HG02763 (cell line): ENCODE measurements around the gene RHOH.
A peak's percentile ranks its signal among the peaks of the same experiment; 100 is the strongest.
"Not testable (repeated sequence)": the region's sequence is repeated elsewhere in the genome, so short reads cannot be mapped to it uniquely, and the experiment has no call there.

Source experiments
- ATAC-seq: cut with Tn5 transposase; IDR thresholded peaks from one replicate; pipeline ENCODE4 v1.9.1; 2021; ENCODE audit warnings: mild to moderate bottlenecking, moderate library complexity; ENCODE audit not compliant: unreplicated experiment

The RHOH gene, protein sequence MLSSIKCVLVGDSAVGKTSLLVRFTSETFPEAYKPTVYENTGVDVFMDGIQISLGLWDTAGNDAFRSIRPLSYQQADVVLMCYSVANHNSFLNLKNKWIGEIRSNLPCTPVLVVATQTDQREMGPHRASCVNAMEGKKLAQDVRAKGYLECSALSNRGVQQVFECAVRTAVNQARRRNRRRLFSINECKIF

DNA sequence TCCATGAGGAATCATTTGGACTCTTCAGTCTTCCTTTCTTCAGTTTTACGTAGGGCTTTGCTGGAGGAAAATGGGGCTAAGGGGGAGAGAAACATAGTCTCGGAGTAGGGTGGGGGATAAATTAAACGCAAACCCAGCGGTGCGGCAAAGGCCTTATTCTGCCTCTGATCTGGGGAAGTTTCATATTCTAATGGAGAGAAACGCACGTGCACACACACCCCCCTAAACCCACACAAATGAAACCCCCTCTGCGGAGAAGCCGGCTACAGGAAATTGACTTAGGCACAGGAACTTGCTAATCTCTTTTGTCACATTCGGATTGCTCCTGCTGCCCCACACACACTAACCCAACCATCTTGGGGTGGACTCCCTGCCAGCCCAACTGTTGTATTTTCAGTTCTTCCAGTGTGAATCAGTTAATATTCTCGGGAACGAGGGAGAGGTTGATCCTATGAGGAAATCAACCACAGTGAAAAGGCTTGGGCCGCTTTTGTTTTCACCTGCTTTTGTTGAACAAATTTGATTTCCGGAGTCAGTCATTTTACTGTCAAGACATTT is at the start of gene RHOH:
RHOH (plus strand) TSS at position 308 of the 558 bp plus-strand sequence. CDS start 46,356 bp downstream, outside the sequence.
- no peak for ATAC-seq

DNA sequence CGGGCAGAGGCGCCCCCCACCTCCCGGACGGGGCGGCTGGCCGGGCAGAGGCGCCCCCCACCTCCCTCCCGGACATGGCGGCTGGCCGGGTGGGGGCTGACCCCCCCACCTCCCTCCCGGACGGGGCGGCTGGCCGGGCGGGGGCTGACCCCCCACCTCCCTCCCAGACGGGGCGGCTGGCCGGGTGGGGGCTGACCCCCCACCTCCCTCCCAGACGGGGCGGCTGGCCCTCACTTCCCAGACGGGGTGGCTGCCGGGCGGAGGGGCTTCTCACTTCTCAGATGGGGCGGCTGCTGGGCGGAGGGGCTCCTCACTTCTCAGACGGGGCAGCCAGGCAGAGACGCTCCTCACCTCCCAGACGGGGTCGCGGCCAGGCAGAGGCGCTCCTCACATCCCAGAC is 49.3 kb upstream of the RHOH start:
- ATAC-seq = not testable (repeated sequence)

DNA sequence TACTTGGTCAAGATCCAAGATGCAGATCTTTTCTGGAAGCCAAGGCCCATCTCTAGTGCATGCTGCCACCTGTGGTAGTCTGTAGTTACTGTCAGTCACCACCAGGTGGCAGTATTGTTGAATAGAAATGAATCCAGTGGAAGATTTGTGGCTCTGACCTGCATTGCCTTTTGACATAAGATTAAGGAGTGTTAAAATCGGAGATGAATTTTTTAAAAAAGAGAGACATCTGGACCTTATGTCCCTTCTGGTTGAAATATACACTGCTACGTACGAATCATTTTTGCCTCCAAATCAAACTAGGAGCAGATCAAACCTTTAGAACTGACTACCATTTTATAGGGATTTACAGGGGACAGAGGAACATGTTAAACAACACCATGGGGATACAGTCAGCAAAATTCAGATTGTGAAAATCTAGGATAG is 46.9 kb upstream of the RHOH start:
- ATAC-seq = peak; percentile 50

DNA sequence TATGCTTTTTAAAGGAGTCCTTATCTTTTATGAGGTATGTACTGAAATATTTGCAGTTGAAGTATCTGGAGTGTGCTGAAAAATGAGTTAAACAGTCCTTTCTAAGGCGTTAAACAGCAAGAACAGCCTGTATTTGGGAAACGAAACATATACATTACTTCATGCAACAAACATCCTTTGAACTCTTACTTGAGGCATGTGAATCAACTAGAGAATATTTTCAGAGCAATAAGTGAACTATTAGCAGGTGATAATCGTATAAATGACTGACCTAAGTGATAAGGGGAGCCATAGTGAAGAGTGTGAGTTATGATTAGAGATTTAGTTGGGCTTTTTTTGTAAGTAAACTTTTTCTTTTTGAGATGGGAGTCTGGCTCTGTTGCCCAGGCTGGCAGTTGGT is 45.9 kb upstream of the RHOH start:
- no peak for ATAC-seq

DNA sequence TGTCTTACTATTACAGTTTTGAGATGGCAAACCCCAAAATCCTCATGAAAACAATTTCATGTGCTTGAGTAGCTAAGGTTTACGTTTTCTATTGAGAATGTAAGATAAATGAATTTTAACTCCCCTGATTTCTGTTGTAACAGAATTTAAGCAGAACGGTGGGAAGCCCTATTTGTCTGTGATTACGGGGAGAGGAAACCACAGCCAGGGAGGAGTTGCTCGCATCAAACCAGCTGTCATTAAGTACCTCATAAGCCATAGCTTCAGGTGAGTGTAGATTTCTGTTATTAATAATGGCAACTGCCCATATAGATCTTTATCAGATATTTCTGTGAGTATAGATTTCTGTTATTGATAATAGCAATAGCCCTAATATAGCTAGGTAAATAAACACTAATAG is 44.2 kb upstream of the RHOH start:
- ATAC-seq = no peak

DNA sequence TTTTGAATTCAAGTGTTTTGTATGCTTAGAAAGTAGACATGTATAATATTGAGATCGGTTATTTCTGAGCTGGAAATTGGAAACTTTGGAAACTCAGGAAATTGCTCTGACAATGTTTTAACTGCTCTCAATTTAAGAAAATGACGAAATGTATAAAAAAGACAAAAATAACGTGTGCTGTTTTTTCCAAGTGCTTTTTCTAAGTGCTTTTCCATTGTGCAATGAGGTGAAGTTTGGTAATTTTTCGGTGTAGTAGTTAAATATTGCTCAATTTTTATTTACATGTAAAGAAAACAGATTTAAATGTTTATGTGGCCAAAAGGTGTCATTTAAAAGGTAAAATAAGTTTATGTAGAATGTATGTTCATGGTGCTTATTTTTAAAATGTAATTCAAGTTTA is 39.4 kb upstream of the RHOH start:
- no peak for ATAC-seq

DNA sequence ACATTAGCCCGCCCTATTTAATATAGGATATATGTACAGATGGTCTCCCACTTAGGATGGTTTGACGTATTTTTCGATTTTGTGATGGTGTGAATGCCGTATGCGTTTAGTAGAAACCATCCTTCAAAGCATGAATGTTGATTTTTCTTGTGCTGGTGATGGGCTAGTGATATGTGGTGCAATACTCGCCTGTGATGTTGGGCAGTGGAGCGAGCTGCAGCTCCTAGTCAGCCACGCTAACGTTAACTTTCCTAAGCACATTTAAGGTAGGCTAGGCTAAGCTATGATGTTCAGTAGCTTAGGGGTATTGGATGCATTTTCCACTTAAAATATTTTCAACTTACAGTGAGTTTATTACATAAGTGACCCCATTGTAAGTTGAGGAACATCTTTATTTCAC is 36.6 kb upstream of the RHOH start:
- no peak for ATAC-seq

DNA sequence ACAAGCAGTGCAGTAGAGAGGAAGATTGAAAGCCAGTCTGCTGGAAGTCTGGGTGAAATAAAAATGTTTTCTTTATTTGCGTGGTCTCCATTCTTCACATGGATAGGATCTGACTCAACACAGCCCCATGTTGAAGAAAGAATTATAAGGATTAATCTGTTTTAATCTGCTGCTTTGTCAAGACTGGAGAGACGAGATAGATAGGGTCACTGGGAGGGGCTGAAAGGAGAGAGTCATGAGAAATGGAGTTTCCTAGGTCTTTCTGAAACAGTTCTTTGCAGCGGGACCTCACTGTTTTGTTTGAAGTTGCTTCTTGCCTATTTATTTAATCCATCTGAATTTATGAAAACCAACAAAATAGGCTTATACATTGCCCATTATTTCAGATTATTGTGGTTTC is 32.4 kb upstream of the RHOH start:
- no peak for ATAC-seq

DNA sequence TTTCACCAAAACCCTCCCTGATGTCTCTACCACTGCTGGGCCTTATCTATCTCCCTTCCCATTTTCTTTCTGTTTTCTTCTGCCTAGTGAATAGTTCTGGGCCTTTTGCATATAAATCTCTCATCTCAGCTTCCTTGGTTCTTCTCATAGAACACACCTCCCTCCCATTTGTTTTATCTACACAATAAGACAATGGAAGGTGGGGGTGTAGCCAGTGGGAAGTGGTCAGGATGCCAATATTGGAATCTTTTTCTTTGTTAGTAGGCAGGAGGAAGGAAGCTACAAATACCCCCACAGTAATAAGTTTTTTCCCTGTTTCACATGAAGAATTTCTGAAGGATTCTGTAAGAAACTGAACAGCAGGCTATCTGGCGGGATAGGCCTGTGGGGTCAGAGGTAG is 30.9 kb upstream of the RHOH start:
- no peak for ATAC-seq

DNA sequence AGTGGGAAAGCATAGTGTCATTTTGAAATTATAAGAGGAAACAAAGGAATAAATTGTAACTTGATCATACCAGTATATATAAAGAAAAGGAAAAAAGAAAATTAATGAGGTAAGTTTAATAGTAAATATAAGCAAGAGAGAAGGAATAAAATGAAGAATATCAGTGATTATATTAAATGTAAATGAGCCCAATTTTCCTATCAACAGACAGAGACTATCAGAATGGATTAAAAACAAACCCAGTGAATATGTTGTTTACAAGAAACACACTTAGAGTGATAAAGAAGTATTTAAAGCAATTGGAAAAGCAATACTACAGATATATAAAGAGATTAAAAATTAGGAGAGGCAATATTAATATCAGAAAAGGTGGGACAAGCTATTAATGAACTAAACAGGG is 28.8 kb upstream of the RHOH start:
- ATAC-seq = no peak

DNA sequence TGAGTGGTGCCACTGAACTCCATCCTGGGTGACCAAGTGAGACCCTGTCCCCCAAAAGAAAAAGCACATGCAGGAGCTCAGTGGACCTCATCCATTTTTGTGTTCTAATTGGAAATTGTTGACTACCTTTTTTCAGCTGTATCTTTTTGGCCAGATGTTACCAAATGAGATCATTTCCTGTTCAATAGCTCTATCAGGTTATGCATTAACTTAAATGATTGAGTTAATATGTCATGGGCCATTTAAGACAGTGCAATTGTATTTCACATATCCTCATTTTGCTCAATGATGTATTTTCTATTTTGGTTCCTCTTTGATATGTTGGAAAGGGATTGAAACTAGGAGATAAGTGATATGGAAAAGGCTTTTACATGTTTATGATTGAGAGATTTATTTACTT is 26.2 kb upstream of the RHOH start:
- peak; percentile 55 for ATAC-seq

DNA sequence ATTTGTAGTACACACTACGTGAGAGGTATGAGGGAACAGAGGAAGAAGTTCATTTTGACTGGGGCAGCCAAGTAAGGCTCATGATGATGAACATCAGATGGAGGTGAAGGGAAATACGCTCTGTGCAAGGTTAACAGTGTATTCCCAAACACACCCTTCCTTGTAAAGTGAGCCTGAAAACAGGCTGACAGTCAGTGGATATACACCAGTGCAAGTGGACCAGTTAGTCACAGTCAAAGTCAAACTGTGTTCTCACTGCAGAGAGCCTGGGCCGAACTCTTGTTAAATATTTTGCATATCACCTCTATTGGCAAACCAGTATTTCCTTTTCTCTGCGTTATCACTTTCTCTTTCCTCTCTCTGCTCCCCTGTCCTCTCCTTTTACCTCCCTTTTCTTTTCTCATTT is 23.4 kb upstream of the RHOH start:
- ATAC-seq = peak; percentile 58

DNA sequence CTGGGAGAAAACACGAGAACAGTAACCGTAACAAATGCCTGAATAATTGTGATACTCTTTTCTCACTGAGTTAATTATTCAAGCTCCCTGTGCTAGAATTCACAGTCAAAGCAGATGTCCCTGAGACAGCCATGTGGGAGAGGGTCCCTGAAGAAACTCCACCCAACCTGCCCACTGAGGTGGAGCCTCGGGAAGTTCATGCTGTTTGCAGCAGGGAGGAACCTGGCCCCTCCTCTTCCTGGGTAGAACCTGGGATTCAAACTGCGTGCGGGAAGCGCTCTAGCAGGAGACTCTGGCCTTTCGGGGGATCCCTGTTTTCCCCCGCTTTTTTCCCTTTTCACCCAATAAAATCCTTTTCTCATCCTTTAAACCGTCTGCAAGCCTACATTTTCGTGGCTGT is 20.2 kb upstream of the RHOH start:
- no peak for ATAC-seq

DNA sequence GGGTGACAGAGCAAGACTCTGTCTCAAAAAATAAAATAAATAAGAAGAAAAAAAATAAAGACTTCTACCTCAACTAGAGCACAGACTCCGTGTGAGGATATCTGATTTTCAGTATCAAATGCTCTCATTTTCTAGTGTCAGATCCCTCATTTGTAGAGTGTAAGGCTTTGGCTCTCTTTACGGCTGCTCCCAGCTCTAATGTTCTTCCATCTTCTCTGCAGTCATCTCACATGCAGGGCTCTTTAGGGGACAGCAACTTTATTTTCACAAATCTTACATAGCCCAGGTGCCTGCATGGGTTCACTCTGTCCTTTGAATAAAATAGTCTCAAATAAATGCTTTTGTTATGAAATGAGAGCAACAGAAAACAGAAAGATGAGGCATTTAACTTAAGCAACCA is 19.2 kb upstream of the RHOH start:
- ATAC-seq = no peak

DNA sequence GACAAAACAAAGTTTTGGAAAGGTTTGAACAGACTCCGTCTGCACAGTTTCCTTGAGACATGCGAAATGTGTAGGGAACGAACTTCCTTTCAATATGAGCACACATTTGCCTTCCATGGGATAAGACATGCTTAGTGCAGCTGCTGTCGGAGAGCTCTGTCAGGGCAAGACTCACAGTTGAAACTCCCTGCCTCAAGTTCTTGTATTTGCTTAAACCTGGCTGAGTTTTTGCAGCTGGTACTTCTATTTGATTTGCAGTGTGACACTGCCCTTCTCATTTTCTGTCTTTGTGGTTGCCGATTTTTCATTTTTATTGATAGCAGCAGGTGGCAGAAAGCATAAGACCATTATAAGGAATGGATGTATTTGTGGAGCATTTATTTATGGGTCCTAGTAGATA is 18.2 kb upstream of the RHOH start:
- no peak for ATAC-seq

DNA sequence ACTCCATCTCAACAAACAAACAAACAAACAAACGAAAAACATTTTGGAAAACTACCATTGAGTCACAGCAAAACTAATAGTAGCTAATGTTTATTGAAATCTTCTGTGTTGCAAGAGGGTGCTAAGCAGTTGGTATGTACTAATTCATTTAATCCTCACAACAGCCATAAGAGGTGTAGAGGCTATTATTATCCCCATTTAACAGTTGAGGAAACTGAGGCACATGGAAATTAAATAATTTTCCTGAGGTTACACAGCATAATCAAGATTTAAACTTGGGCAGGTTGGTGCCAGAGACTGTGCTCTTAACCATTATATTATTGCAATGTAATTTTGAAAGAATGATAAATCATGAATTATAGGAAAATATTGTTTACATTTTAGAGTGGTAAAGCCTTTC is 17.5 kb upstream of the RHOH start:
- no peak for ATAC-seq

DNA sequence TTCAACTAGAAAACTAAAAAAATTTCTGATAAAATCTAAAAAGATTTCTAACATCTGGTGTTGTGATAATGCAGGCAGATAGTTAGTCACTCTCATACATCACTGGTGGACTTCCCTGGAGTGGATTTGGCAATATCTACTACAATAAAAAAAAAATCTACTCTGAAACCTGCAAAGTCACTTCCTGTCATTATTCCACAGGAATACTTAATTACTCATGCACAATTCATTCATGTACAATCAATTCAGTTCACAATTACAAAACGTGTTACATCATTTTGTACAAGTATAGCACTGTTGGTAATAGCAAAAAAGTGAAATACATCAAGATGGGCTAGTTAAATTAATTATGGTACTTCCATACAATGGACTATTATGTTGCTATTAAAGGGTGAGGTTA is 16.5 kb upstream of the RHOH start:
- ATAC-seq = no peak

DNA sequence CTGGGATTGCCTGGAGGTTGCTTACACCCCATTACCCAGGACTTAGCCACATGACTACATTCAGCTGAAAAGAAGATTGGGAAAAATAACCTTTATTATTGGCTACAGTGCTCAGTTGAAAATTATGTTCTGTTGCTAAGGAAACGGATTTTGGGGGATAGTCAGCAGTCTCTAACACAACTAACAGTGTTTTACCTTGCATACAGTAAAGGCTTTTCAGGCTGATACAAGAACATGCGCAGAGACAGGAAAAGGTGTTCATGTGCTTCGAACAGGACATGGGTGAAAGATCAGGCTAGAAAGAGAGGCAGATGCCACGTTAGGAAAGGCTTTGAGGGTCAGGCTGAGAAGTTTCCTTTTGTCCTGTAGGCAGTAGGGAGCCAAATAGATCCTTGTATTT is 14.8 kb upstream of the RHOH start:
- no peak for ATAC-seq

DNA sequence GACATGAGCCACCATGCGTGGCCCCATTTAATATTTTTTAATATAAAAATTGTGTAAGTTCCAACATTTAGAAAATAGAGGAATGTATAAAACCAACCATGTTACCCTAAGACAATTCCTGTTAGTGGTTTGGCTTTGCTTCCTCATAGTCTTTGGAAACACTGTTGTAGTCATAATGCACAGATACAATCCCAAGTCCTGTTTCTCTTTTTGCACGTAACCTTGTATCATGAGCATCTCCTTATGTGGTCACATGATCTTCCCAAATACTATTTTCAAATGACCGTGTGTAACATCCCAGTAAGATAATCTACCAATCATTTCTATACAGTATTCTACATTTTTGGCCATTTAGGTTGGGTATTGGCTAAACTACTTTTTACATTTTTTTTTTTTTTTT is 13.9 kb upstream of the RHOH start:
- ATAC-seq = no peak

DNA sequence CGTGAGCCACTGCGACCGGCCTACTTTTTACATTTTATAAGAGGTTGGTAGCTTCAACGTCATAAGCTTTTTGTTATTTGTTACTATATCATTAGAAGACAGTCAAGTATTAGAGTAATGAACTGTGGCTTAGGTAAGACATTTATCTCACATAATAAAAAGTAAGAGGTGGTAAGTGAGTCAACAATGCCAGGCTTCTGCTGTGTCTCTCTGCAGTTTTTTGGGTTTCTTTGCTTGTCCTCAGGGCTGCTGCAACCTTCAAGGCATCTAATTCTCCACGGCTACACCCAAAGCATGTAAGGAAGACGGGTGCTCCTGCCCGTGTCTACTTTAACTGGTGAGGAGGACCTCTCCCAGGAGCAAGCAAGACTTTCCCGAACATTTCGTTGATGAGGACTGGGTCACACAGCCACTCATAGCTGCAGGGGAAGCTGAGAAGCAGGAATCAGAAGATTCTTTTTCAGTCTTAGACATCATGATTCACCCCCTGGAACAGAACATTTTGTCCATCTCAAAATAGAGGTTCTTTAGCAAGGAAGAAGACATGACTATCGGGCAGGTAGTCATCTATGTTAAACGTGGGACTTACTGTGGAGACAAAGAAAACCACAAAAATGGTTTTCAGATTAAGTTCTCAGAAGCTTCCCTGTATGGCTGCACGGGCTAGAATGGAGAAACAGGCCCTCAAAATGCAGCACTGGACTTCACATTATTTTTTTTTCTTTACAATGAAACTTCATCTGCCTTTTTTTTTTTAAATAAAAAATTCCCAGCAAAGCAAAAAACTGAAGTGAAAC is 13.0 kb upstream of the RHOH start:
- ATAC-seq = no peak

DNA sequence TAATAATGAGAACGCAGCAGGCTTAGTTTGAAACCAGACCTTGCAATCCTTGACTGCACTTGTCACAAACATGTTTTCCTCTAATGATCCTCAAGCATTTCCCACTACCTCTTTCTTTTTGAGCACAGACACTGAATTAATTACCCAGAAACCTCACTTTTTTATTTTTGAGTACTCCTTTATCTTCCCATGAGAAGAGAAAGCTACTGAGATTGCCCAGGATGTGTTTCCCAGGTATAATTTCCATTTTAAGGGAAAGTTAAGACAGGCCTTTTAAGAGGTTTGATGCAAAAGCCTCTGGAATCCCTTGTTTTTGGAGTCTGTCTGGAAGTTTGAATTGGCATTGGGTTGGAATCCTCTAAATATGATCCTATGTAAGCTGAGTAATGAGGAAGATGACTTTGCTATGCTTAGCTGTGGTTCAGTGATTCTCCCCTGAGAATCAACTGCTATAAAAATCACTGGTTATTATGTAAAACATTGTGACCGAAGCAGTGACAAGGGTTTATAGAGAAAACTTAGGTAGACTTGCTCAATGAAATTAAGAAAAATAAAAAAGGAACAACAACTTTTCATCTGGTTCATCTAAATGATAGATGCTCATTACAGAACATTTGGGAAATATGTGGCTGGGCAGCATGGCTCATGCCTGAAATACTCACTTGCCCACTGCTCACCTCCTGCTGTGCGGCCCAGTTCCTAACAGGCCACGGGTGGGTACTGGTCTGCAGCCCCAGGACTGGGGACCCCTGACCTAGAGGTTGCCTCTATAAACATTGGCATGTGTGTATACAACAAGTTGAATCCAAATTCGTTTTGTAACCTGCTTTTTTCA is 10.8 kb upstream of the RHOH start:
- ATAC-seq = no peak

DNA sequence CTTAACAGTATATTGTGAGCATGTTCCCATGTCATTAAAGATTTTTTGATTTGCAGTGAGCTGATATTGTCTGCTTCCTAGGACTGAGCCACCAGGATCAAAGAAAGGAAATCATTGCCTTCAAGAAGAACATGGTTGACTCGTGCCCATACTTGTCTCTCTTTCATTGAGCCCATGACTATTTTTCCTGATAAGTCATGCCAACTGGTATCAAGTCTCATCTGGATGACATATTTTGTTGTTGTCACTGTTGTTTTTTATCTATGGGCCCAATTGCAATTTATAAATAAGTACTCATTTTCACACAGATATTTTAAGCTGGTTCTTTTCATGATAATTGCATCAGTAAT is 10.2 kb upstream of the RHOH start:
- ATAC-seq = no peak
